ENCODE data around the gene CDH8. TPM values are rescaled to one million over a fixed set of nuclear protein-coding genes. Genes with fewer than 3 reads are reported as not detected.

Gene CDH8
- total RNA-seq, 1 experiment from 2014 or later, result not detected

- no TSS peak for BruUV-seq (replicated peaks)
- Mint-ChIP-seq H3K4me1 (ENCODE audit: low read depth, unreplicated experiment) (no peaks in the 10 kb centered on the region), H3K27ac (ENCODE audit: unreplicated experiment) (no peak overlapping the region), H3K9me3 (ENCODE audit: low read depth, unreplicated experiment) (peaks cover 9% of the 10 kb centered on the region), H3K36me3 (ENCODE audit: insufficient read depth, unreplicated experiment) (no peaks in the 10 kb centered on the region), H3K4me3 (ENCODE audit: low read depth, unreplicated experiment) (no peak overlapping the region), H3K27me3 (ENCODE audit: unreplicated experiment) (no peaks in the 10 kb centered on the region)
- CTCF ChIA-PET, result no interaction called here
- DNase-seq, result no peak
- TF ChIP-seq CTCF (IDR thresholded peaks at IDR 0.05; ENCODE audit: unreplicated experiment), result no peak
- intact Hi-C loops (cut with micrococcal nuclease; ENCODE audit: unreplicated experiment), result no loop called here
These were observed 212.9 kb downstream of the CDH8 start for GRCh38 chr16:61823326-61823725.

GRCh38 chr16:61820820-61821219 is 215.4 kb downstream of the CDH8 start:
- H3K4me1 Mint-ChIP-seq (ENCODE audit: low read depth, unreplicated experiment), result no peaks in the 10 kb centered on the region
- no peaks in the 10 kb centered on the region for H3K36me3 Mint-ChIP-seq (ENCODE audit: insufficient read depth, unreplicated experiment)
- BruUV-seq (replicated peaks), result no TSS peak
- peaks cover 12% of the 10 kb centered on the region for H3K9me3 Mint-ChIP-seq (ENCODE audit: low read depth, unreplicated experiment)
- H3K4me3 Mint-ChIP-seq (ENCODE audit: low read depth, unreplicated experiment), result no peak overlapping the region
- DNase-seq, result no peak
- intact Hi-C loops (cut with micrococcal nuclease; ENCODE audit: unreplicated experiment), result no loop called here
- TF ChIP-seq CTCF (IDR thresholded peaks at IDR 0.05; ENCODE audit: unreplicated experiment), result no peak
- no peaks in the 10 kb centered on the region for H3K27me3 Mint-ChIP-seq (ENCODE audit: unreplicated experiment)
- no peak overlapping the region for H3K27ac Mint-ChIP-seq (ENCODE audit: unreplicated experiment)
- CTCF ChIA-PET, result no interaction called here

- CTCF ChIA-PET, result no interaction called here
- no peak for TF ChIP-seq CTCF (IDR thresholded peaks at IDR 0.05; ENCODE audit: unreplicated experiment)
- no peak for DNase-seq
- peaks cover 12% of the 10 kb centered on the region for H3K9me3 Mint-ChIP-seq (ENCODE audit: low read depth, unreplicated experiment)
- BruUV-seq (replicated peaks), result no TSS peak
- H3K4me1 Mint-ChIP-seq (ENCODE audit: low read depth, unreplicated experiment), result no peaks in the 10 kb centered on the region
- no peaks in the 10 kb centered on the region for H3K27me3 Mint-ChIP-seq (ENCODE audit: unreplicated experiment)
- H3K36me3 Mint-ChIP-seq (ENCODE audit: insufficient read depth, unreplicated experiment), result no peaks in the 10 kb centered on the region
- intact Hi-C loops (cut with micrococcal nuclease; ENCODE audit: unreplicated experiment), result no loop called here
- H3K27ac Mint-ChIP-seq (ENCODE audit: unreplicated experiment), result no peak overlapping the region
- H3K4me3 Mint-ChIP-seq (ENCODE audit: low read depth, unreplicated experiment), result no peak overlapping the region
These were observed 215.8 kb downstream of the CDH8 start for GRCh38 chr16:61820398-61820797.

GRCh38 chr16:61818850-61819249 is 217.4 kb downstream of the CDH8 start:
- CTCF ChIA-PET, result no interaction called here
- Mint-ChIP-seq H3K36me3 (ENCODE audit: insufficient read depth, unreplicated experiment) (no peaks in the 10 kb centered on the region), H3K27me3 (ENCODE audit: unreplicated experiment) (no peaks in the 10 kb centered on the region), H3K4me1 (ENCODE audit: low read depth, unreplicated experiment) (no peaks in the 10 kb centered on the region), H3K4me3 (ENCODE audit: low read depth, unreplicated experiment) (no peak overlapping the region), H3K9me3 (ENCODE audit: low read depth, unreplicated experiment) (peaks cover 11% of the 10 kb centered on the region), H3K27ac (ENCODE audit: unreplicated experiment) (no peak overlapping the region)
- intact Hi-C loops (cut with micrococcal nuclease; ENCODE audit: unreplicated experiment), result no loop called here
- BruUV-seq (replicated peaks), result no TSS peak
- no peak for TF ChIP-seq CTCF (IDR thresholded peaks at IDR 0.05; ENCODE audit: unreplicated experiment)
- DNase-seq, result no peak

Data from Calu3 (cell line).